ENCODE results near the gene SPATA22.

DNA sequence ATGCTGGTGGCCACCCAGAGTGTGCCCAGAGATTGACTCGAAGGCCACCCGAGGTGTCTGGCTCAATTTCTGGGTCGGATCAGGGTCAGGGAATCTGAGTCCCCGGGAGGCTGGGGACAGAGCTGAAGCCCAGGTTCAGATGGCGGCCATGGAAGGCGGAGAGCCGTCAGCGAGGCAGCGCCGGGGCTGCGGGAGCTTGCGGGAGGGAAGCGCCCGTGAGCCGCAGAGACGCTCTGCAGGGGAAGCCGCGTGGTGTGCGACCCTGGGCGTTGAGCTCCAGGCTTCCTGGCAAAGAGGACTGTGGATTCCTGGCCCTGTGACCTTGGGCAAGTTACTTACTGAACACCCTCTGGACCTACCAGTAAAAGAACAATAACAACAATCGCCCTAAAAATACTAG lies 518 bp upstream of the SPATA22 start:
- no peak for TF ChIP-seq CTCF (conservative IDR thresholded peaks at IDR 0.05; ENCODE audit: low read depth, low read length)
- no peak for TF ChIP-seq EZH2 (IDR thresholded peaks at IDR 0.05; ENCODE audit: borderline replicate concordance, low read depth, low read length, poor library complexity, severe bottlenecking)
